ENCODE measurements around the gene TAS2R60. TPM values are rescaled to one million over a fixed set of nuclear protein-coding genes. Genes with fewer than 3 reads are reported as not detected.
A peak's percentile ranks its signal among the peaks of the same experiment; 100 is the strongest.

Gene TAS2R60
- total and polyA plus RNA-seq, 12 donors: not detected

- DNase-seq (no peak), ATAC-seq (no peak)
- no peak overlapping the region for H3K4me3 ChIP-seq
- H3K36me3 ChIP-seq: no peaks in the 10 kb centered on the region
- WGBS, 2 donors: 81 to 86% methylated on average over 3 of the region's 3 CpGs
- intact Hi-C loops (cut with DNase I): loop anchor here in 1 of 10 donors (5.0 kb wide), 1 partner anchor 59 kb away; no protein-coding TSS in a partner anchor
- no peak for TF ChIP-seq CTCF (IDR thresholded peaks at IDR 0.05)
- no peaks in the 10 kb centered on the region for H3K9me3 ChIP-seq
- H3K4me1 ChIP-seq: peaks cover 3 to 40% (median 11%) of the 10 kb centered on the region in 9 donors
- H3K27me3 ChIP-seq: peaks cover 0 to 7% (median 0%) of the 10 kb centered on the region in 7 donors
- no peak overlapping the region for H3K27ac ChIP-seq
These were observed 37.3 kb upstream of the TAS2R60 start for GRCh38 chr7:143406002-143406357.

- peak overlapping the region in 1 of 10 donors; percentile 47 for H3K4me3 ChIP-seq
- no peaks in the 10 kb centered on the region for H3K36me3 ChIP-seq
- H3K4me1 ChIP-seq: peaks cover 3 to 56% (median 15%) of the 10 kb centered on the region in 9 donors
- WGBS, 2 donors: 49 to 72% methylated on average over 13 of the region's 13 CpGs
- ATAC-seq (no peak), DNase-seq (no peak)
- H3K9me3 ChIP-seq: no peaks in the 10 kb centered on the region
- intact Hi-C loops (cut with DNase I): loop anchor here in 1 of 10 donors (5.0 kb wide), 1 partner anchor 60 kb away; no protein-coding TSS in a partner anchor
- no peak overlapping the region for H3K27ac ChIP-seq
- TF ChIP-seq CTCF (IDR thresholded peaks at IDR 0.05): no peak
- peaks cover 0 to 16% (median 3%) of the 10 kb centered on the region in 7 donors for H3K27me3 ChIP-seq
These were observed 35.7 kb upstream of the TAS2R60 start for GRCh38 chr7:143407287-143408251.

GRCh38 chr7:143408252-143408685, 35.0 kb upstream of the TAS2R60 start:
- no peak for TF ChIP-seq CTCF (IDR thresholded peaks at IDR 0.05)
- intact Hi-C loops (cut with DNase I): loop anchor here in 1 of 10 donors (5.0 kb wide), 1 partner anchor 61 kb away; no protein-coding TSS in a partner anchor
- WGBS, 2 donors: 41 to 42% methylated on average over 16 to 20 of the region's 20 CpGs
- no peaks in the 10 kb centered on the region for H3K9me3 ChIP-seq
- H3K27me3 ChIP-seq: peaks cover 0 to 16% (median 4%) of the 10 kb centered on the region in 7 donors
- peaks cover 3 to 63% (median 15%) of the 10 kb centered on the region in 9 donors for H3K4me1 ChIP-seq
- peak overlapping the region in 4 of 10 donors; percentile 18 to 47 (median 28) for H3K4me3 ChIP-seq
- no peaks in the 10 kb centered on the region for H3K36me3 ChIP-seq
- DNase-seq (no peak), ATAC-seq (peak in 1 of 8 donors; percentile 46)
- no peak overlapping the region for H3K27ac ChIP-seq

Data from heart right ventricle (tissue), 16 donors.